Fibroblast of villous mesenchyme (primary cell): ENCODE measurements around the gene PLXND1. TPM values are rescaled to one million over a fixed set of nuclear protein-coding genes. Genes with fewer than 3 reads are reported as not detected.

Experiments
- DNase-seq: peaks from one replicate; pipeline ENCODE4 v3.0.0-alpha.2; 2010; ENCODE audit warnings: low read depth
- H3K4me3 ChIP-seq: 2 replicates; pipeline ENCODE4 v1.5.1; 2011; ENCODE audit warnings: low read depth, mild to moderate bottlenecking, low read length
- CTCF ChIP-seq: IDR thresholded peaks from 2 replicates; pipeline ENCODE4 v1.5.1; 2012; ENCODE audit warnings: low read depth, mild to moderate bottlenecking, low read length; ENCODE audit not compliant: insufficient read depth
- total RNA-seq: library from RNA; depleted of rRNA; stranded (reverse); fragments of >200 nt; gene quantifications from 2 replicates; pipeline ENCODE4 v1.2.3, GENCODE V29; 2012

PLXND1 gene
- total RNA-seq, 1 donor, result 97.2 TPM

- no peak for TF ChIP-seq CTCF
- DNase-seq, result no peak
- H3K4me3 ChIP-seq, result no peak overlapping the region
Measured at GRCh38 chr3:129563850-129564535, 42.5 kb downstream of the PLXND1 start.

GRCh38 chr3:129563332-129563731, 43.1 kb downstream of the PLXND1 start:
- no peak for TF ChIP-seq CTCF
- no peak for DNase-seq
- no peak overlapping the region for H3K4me3 ChIP-seq

- TF ChIP-seq CTCF, result no peak
- DNase-seq, result no peak
- no peak overlapping the region for H3K4me3 ChIP-seq
Measured at GRCh38 chr3:129562803-129563202, 43.7 kb downstream of the PLXND1 start.

- no peak for TF ChIP-seq CTCF
- no peak for DNase-seq
- H3K4me3 ChIP-seq, result no peak overlapping the region
Measured at GRCh38 chr3:129561619-129562248, 44.7 kb downstream of the PLXND1 start.

- H3K4me3 ChIP-seq, result peak overlapping the region; percentile 51
- no peak for TF ChIP-seq CTCF
- DNase-seq, result peak; percentile 90
Measured at GRCh38 chr3:129560911-129561594, 45.4 kb downstream of the PLXND1 start.

- no peak for TF ChIP-seq CTCF
- peak overlapping the region; percentile 51 for H3K4me3 ChIP-seq
- DNase-seq, result peak; percentile 85
Measured at GRCh38 chr3:129560269-129560787, 46.1 kb downstream of the PLXND1 start.
